RKO (cell line): ENCODE results near the gene CD9.

Experiments
- DNase-seq: peaks from one replicate; pipeline ENCODE4 v3.0.0-alpha.2; 2016; ENCODE audit warnings: low spot score

CD9 gene

DNA sequence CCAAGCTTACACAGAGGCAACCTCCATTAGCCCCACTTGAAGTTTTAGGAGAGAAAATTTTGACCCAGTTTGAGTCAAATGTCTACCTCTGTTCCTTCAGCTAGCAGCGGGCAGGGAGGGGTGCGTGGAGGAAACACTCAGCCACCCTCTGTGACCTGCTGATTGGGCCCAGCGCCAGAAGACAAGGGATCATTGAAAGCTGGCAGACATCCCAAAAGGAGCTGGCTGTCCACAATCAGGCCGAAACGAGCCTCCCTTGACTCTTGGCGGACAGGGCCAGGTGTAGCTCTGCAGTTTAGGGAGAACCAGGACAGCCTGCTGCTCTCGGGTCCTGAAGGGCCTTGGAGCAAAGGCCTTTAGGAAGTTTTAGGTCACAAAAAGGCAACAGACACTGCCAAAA lies 41.3 kb downstream of the CD9 start:
- DNase-seq = no peak

DNA sequence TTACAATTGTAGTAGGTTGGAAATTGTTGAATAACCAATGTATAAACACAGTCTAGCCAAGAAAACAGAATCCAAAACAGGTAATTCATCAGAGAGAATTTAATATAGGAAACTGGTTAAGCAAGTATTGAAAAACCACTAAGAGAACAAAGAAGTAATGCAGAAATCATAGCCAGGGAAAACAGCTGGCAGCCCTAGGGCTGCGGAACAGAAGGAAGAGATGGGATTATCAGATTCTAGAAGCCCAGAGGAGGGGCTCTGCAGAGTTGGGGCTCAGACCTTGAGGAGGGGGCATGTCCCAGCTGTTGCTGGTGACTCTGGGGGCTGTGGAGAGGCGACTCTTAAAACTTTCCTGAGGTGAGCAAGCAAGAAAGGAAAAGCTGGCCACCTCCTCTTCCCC lies 49.4 kb downstream of the CD9 start:
- no peak for DNase-seq

DNA sequence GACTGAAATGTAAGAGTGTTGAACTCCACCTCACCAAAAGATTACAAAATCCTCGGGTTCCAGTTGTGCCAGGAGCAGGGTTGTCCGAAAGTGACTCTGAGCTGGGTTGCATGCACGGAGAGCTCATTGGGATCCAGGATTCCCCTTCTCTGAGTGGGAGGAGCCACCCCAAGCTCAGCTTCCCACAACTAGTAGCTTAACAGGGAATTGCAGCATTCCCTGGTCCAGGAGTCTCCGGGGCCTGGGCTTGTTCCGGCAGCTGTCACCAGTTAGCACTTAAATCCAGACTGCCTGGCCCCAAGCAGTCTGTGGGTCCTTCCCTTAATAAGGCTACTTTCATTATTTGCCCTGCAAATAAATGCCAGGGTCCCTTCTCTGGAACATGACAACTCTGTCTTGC lies 50.1 kb downstream of the CD9 start:
- DNase-seq = no peak

DNA sequence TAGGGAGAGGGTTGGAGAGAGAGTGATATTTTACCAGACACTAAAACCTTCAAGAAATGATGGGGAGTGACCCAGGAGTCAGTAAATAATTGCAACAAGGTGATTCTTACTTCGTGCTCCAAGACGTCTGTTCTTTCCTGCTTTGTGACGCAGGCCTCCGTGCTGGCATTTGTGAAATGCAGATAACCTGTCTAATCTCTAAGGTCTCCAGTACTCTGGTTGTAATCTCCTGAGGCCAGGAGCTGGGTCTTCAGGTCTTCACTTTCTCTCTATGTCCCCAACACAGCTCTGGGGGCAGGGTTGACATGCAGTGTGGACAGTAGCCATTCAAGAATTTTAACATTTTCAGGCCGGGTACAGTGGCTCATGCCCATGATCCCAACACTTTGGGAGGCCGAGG lies 53.1 kb downstream of the CD9 start:
- DNase-seq = no peak

DNA sequence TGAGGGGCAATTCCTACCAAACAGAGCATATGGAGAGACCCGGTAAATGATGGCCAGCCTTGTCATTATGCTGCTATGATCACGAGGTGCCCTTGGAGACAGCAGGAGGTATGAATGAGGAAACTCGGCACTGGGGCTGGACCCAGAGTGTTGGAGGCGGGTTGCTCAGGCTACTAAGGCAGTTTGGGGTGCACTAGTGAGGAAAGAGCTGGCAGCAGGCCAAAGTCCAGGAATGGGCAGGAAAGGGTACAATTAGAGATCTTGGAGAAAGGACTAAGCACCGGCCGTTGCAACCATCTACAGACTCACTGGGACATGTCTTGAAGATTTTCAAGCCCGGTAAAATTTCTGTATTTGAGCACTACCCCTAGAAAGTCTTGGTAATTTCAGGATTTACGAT lies 54.3 kb downstream of the CD9 start:
- DNase-seq = no peak

DNA sequence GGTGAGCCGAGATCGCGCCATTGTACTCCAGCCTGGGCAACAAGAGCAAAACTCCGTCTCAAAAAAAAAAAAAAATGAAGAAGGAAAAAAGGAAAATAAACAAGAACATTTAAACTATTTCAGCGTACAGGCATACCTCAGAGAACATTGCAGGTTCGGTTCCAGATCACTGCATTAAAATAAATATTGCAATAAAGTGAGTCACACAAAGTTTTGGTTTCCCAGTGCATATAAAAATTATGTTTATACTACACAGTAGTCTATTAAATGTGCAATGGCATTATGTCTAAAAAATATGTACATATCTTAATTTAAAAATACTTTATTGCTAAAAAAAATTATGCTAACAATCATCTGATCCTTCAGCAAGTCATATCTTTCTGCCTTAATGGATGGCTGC lies 56.8 kb downstream of the CD9 start:
- DNase-seq = no peak

DNA sequence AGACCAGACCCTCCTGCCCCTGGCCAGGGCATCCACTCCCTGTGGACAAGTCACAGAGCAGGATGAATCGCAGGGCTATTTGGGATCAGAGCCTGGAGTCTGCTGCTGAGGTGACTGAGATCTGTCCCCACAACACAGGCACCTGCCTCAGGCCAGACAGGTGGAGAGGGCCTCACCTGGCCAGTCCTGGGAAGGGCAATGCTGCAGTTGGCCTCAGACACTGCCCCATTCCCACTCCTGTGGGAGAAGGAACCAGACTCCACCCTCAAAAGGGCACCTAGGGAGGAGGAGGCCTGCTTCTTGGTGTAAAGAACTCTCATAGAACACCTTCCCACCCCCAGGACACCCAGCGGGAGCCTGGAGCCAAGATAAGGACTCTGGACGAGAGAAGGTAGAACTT lies 62.0 kb downstream of the CD9 start:
- no peak for DNase-seq

DNA sequence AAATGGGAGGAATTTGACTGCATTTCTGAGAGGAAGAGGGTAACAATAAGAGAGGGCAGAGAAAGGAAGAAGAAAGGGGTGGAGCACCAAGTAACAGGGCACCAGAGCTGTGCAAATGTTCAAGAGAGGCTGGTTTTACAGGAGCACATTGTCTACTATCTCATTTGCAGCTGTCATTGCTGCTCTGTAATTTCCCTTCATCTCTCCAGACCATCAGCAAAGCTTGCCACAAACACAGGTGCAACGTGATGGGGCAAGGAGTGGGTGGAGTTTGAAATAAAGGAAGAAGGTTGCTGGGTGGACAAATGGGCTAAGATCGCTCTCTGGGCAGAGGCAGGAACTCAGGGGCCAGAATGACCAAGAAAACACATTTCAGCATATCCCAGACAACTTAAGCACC lies 62.4 kb downstream of the CD9 start:
- DNase-seq = no peak

DNA sequence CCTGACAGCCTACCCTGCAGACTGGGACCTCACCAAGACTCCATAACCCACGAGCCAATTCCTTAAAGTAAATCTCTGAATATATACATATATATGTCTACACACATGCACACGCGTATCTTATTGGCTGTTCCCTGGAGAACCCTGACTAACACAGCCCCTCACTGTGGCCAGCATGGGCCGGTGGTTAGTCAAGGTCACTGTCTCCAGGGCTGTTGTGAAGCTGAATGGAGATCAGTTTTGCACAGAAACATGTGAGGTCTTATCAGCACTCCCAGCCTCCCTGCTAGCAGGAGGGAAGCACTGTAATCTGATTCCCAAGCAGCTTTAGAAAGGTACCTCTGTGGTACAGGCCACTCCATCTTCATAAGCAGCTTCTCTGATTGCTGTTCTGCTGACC lies 63.7 kb downstream of the CD9 start:
- DNase-seq = no peak

DNA sequence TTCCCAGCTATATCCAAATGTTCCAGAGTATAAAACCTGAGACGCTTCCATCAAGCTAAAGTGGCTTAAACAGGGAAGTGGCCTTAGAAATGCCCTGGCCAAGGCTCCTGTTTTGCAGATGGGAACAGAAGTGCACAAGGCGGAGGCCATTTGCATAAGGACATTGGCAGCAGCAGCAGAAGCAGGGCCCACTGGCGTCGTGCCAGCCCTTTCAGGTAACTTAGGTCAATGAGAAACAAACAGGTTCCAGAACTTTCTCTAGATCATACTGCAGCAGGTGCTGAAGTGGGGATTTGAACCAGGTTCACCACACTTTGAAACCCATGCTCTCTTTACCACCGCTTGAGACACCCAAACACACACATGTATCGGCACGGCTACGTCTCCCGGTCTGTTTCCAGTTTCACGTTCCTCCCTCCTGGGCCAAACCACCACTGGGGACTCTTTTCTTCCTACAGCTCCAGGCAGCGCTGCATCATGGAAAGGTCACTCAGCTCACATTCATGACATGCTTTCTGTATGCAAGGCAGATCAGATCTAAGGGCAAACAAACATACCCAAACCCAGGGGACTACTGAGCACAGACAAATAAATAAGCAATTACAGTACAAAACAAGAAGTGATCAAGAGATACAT lies 64.3 kb downstream of the CD9 start:
- no peak for DNase-seq

DNA sequence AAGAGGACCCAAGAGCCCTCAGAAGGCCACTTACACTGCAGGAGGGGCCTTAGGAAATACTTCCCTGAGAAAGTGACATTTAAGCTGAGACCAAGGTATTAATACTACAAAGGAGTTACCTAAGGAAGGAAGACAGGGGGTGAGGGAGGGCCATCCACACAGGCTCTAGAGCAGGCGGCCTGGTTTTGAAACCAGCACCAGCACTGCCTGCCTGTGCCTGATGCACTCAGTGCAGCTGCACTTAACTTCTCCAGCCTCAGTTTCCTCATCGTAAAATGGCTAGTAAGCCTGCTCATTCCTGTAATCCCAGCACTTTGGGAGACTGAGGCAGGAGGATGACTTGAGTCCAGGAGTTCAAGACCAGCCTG lies 64.8 kb downstream of the CD9 start:
- no peak for DNase-seq

DNA sequence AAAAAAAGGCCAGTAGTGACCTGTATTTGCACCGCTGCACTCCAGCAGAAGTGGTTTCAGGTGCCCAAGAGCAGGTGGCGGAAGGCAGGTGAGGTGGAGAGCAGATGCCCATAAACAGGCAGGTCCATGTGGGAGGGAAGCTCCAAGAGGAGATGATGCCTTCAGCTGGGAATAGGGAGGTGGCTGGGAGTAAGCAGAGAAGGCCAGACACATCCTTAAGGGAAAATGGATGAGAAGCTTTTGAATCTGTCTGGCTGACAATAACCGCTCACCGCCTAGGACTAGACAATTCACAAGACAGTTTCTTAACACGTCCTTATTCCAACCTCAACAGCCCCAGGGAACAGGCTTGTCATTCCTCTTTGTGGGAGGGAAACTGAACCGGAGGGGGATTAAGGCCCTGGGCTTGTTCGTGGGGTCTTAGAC lies 66.4 kb downstream of the CD9 start:
- no peak for DNase-seq

DNA sequence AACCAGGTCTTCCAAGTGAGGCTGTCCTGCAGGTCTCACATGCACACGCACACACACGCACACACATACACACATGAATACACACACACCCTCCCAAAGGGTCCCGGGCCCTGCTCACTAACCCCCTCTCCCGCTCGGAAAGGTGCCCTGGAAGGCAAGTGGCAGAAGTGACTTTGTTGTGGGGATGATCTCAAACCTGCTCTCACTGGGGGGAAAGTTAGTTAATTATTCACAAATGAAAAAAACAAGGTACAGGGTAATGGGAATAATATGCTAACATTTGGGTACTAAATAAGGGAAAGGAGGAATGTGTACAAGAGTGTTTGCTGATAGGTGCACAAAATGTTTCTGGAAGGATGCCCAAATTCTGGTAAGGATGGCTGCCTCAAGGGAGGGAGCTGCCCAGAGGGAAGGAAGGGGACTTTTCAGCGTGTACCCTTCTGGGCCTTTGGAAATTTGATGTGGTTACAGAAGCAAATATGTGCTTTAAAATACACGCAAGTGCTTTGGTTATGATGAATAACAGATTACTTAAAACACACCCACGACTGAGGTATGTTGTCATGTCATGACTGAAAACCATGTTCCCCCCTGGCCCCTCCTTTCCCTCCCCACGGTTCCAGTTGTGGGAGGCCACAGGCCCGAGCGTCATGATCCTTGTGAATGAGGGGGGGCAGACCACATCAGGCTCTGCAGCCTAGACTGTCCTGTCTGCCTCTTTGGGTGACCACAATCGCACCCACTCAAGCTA lies 66.9 kb downstream of the CD9 start:
- DNase-seq = no peak

DNA sequence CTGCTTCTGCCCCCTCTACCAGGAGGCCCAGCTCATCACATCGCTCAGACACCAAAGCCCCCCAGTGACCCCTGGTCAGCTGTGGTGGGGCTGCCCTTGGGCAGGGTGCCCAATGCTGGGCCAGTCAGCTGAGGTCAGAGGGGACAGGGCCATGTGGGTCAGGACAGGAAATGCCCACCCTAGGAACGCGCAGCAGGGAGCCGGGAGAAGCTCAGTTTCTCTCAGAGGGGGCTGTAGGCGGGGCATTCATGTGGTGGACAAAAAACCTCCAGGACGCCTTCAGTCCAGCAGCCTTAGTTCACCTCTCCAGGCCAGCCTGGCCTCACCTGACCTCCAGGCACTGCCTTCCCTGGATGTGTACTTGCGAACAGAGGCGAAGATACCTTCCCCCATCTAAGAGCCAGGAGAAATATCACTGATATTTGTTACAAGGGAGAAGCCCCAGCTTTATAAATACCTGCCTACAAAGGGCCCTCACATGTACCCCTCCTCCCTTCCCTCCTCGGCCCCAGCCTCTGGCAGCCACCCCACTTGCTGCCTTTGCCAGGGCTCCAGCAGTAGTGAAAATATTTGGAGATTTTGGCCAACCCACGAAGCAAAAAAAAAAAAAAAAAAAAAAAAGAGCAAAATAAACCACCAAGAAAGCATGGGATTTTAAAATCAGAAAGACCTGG lies 68.4 kb downstream of the CD9 start:
- DNase-seq = no peak

DNA sequence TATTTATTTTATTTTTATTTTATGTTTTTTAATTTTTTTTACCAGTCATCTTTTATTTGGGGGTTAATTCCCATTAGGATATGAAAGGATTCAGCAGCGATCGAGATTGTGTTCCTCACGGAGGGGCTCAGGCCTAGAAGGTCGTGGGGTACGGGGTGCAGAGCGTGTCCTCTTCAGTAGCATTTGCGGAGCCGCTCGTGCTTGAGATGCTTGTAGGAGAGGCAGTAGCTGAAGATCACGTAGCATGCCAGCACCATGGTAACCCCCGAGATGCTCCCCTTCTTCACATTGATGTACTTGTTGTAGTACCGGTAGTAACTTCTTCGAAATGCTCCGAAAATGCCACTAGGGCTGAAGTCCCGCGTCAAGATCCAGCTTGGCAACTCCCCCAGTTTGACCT lies 69.8 kb downstream of the CD9 start:
- no peak for DNase-seq

DNA sequence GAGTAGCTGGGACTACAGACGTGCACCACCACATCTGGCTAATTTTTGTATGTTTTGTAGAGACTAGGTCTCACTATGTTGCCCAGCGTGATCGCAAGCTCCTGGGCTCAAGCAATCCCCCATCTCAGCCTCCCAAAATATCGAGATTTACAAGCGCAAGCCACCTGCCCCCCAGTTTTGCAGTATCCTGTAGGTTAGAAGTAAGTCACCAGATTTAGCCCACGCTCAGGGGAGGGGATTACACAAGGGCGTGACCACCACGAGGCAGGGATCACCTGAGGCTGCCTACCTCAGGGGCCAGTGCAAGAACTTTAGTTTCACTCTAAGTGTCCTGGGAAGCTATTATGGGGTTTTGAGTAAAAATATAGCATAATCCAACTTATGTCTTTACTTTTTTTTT lies 71.1 kb downstream of the CD9 start:
- DNase-seq = no peak

DNA sequence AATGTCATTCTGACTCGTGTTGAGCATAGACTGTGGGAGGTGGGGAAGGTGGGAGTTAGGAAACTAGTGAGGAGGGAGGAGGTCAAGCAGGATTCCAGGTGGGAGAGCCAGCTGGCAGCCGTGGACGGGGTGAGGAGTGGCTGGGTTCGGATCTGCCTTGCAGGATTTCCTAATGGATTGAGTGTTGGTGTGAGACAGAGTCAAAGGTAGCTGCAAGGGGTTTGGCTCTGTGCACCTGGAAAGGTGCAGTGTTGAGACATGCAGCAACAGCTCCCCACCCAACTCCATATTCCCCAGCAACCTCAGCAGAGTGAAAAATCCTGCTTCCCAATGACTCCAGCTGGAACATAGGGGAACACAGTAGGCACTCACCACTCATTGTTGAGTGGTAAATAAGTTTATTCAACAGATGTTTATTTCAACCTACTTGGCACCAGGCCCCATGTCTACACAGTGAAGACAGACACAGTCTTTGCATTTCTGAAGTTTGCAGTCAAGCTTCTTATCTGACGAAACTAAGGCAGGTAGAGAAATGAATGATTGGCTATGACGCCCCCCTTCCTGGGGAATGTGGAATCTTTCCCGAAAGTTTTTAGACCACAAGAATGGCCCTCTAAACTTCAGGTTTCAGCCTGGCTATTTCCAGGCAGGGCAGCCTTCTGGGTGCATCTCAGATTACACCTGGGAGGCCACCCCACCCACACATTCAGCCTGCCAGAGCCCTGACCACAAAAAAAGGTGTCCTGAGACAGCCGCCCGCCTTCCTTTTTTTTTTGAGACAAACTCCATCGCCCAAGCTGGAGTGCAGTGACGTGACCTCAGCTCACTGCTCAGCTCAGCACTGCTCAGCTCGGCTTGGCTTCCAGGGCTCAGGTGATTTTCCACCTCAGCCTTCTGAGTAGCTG lies 72.4 kb downstream of the CD9 start:
- DNase-seq = no peak

DNA sequence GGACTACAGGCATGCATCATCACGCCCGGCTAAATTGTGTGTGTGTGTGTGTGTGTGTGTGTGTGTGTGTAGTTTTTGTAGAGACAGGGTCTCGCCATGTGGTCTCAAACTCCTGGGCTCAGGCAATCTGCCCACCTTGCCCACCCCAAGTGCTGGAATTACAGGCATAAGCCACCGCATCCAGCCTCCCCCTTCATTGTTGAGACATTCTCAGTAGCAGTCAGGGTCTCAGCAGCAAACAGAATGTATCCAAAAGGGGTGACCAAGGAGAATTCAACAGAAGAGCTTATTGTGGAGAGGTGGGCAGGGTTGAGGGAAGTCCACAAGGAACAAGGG lies 73.0 kb downstream of the CD9 start:
- no peak for DNase-seq

DNA sequence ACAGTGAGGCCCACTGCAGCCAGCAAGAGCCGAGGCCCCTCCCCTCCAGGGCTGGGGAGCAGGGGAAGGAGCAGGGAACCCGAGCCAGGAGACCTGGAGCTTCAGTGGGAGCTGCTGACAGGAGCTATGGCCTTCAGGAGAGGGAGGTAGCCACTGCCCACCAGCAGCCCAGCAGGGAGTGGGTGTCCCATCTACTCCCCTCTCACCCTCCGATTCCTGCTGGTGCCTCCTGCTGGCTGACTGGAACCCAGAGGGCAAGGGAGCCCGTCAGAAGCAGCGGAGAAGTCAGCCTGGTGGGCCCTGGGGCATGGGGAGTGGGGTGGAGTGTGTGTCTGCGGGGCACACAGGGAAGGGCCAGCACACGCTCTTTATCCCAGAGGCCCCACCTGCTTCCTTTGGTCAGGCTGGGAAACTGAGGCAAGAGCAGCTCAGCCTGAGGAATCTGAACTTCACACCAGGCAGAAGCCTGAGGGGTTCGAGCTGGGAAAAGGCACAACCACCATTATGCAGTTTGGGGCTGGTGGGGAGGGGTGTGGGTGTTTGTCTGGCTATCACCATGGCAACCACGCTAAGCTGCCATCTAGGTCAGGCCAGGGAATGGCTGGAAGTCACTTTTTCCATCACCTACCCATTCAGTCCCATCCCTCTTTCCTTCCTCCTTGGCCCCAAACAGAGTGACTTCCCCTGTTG lies 73.5 kb downstream of the CD9 start:
- no peak for DNase-seq

DNA sequence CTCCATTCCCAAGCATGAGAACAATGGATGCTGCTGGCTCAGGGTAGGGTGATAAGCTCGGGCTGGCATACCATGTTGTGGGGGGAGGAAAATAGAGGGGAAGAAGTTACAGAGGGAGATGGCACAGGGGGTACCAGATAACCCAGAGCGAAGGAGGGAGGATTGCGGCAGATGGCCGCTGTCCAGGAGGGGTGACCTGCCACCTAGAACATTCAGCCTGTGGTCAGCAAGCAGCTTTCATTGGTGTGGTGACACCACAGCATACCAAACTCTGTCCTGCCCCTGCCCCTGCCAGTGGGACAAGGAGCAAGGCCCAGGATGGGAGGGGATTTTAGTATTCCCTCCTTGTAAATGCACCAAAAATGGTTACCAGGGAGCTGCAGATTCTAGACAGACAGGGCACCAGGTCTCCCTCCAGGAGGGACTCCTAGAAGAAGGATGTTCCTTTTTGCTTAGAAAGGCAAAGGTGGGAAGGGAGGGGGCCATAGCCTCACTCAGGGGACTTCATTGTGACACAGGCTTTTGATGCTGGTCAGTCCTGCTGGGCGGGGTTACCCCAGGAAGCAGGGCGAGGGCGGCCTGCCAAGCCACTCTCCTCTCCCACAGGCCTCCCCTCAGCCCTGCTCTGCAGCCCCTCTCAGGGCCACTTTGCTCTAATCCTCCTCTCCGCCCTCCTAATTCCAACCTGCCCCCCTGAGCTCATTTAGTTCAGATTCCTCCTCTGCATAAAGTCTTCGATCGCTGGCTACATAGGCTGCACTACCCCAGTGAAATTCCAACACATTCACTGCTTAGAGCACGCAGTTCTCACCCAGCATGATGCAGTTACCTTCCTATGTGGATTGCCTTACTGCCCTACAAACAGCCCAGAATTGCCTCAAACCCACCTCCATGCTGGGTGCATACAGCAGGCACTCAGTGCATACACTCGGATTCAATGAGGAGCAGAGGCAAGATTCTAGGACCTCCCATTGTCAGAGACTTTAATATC lies 74.3 kb downstream of the CD9 start:
- no peak for DNase-seq
